Neutrophil (primary cell): ENCODE data around the gene EYS.

ENCODE experiments used
- H3K27ac ChIP-seq: fragments of 200-600 bp; sonication (generic); 2 replicates; pipeline ENCODE4 v1.5.1; 2016; ENCODE audit warnings: mild to moderate bottlenecking, moderate library complexity
- H3K27me3 ChIP-seq: fragments of 200-600 bp; sonication (generic); 2 replicates; pipeline ENCODE4 v1.6.0; 2016; ENCODE audit warnings: mild to moderate bottlenecking
- H3K36me3 ChIP-seq: fragments of 200-600 bp; sonication (generic); 2 replicates; pipeline ENCODE4 v1.5.1; 2017
- H3K4me1 ChIP-seq, 2 experiments: fragments of 200-600 bp in 1 of 2; sonication (generic) in 1 of 2; 1 replicate in 1 of 2; 2 replicates in 1 of 2; pipeline versions ENCODE4 v1.5.1 to v1.6.1; 2013 to 2016; ENCODE audit warnings: low read depth in 1 of 2, low read length in 1 of 2, mild to moderate bottlenecking in 1 of 2, moderate library complexity in 1 of 2; ENCODE audit not compliant: control insufficient read depth in 1 of 2, insufficient read depth in 1 of 2
- H3K4me3 ChIP-seq, 2 experiments: fragments of 200-600 bp in 1 of 2; sonication (generic) in 1 of 2; 1 replicate in 1 of 2; 2 replicates in 1 of 2; pipeline ENCODE4 v1.5.1; 2013 to 2016; ENCODE audit warnings: low read depth in 1 of 2, low read length in 1 of 2, mild to moderate bottlenecking in 1 of 2, moderate library complexity in 1 of 2
- H3K9me3 ChIP-seq: fragments of 200-600 bp; sonication (generic); 2 replicates; pipeline ENCODE4 v1.5.1; 2016
- TF ChIP-seq, protein P1 (sequence below): fragments of 200-600 bp; sonication (generic); IDR thresholded peaks from 2 replicates; pipeline ENCODE4 v1.5.1; 2016; ENCODE audit warnings: antibody characterized with exemption

Gene EYS

DNA sequence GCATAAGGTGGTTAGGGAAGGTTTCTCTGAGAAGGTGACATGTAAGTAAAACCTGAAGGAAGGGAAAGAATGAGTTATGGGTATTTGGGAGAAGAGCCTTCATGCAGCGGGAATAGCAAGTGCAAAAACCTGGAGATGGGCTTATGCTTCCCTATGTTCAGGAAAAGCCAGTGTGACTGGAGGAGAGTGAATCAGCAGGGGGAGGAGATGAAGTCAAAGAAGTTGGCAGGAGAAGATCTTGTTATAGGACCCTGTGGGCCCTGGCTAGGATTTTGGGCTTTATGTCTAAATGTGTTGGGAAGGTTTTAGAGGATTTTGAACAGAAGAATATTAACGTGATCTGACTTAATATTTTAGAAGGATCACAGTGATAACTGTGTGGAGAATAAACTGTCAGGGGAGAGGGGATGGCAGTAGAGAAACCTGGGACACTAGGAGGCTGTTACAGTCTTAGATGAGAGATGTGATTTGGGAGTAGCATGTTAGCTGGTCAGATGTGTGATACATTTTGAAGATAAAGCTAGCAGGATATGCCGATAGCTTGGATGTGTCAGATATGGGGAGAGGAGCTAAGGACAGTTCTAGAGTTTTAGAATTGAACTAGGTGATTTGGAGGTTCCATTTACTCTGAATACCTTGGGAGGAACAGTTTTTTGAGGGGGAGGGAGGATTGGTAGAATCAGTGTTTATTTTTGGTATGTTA lies 2030.5 kb downstream of the EYS start:
- H3K4me1 ChIP-seq, result peaks cover 11% of the 10 kb centered on the region in 2 experiments
- H3K9me3 ChIP-seq, result no peaks in the 10 kb centered on the region
- no peak overlapping the region for H3K27ac ChIP-seq
- no peak overlapping the region for H3K4me3 ChIP-seq
- TF ChIP-seq, protein P1, sequence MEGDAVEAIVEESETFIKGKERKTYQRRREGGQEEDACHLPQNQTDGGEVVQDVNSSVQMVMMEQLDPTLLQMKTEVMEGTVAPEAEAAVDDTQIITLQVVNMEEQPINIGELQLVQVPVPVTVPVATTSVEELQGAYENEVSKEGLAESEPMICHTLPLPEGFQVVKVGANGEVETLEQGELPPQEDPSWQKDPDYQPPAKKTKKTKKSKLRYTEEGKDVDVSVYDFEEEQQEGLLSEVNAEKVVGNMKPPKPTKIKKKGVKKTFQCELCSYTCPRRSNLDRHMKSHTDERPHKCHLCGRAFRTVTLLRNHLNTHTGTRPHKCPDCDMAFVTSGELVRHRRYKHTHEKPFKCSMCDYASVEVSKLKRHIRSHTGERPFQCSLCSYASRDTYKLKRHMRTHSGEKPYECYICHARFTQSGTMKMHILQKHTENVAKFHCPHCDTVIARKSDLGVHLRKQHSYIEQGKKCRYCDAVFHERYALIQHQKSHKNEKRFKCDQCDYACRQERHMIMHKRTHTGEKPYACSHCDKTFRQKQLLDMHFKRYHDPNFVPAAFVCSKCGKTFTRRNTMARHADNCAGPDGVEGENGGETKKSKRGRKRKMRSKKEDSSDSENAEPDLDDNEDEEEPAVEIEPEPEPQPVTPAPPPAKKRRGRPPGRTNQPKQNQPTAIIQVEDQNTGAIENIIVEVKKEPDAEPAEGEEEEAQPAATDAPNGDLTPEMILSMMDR, result no peak
- H3K36me3 ChIP-seq, result no peaks in the 10 kb centered on the region
- no peaks in the 10 kb centered on the region for H3K27me3 ChIP-seq

DNA sequence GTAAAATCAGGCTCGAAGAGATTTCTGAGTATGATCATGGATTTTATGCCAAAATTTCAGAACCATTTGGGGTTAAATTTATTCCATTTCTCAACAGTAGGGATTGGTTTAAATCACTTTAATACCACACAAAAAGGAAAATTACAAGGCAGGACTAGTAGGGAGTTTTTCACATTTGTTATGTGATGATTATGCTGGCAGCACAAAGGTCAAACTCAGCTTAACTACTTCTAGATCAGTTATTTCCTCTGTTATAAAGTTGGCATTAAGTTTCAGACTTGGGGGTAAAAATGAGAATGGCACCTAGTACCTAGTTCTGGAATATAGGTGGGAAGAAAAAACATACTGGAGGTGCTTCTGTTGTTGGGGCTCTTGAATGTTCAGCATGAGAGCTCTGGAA lies 2031.9 kb downstream of the EYS start:
- Histone ChIP-seq H3K9me3 (no peaks in the 10 kb centered on the region), H3K27ac (no peak overlapping the region), H3K36me3 (no peaks in the 10 kb centered on the region), H3K27me3 (no peaks in the 10 kb centered on the region), H3K4me3 (no peak overlapping the region), H3K4me1 (peaks cover 11% of the 10 kb centered on the region in 2 experiments)
- TF ChIP-seq, protein P1, result no peak

DNA sequence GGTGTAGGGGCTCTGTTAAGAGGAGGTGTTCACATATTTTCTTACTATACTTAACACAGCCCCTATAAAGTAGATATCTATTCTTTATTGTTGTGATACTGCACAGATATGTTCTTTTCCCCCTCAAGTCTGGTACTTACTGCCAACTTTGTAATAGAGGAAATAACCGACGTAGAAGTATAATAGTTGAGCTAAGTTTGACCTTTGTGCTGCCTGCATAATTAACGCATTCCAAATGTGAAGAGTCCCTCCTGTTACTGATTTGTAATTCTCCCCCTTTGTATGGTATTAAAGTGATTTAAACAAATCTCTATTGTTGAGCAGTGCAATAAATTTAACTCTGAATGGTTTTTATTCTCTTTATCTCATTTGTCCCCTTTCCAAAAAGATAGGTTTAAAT lies 2032.4 kb downstream of the EYS start:
- no peaks in the 10 kb centered on the region for H3K9me3 ChIP-seq
- no peak overlapping the region for H3K4me3 ChIP-seq
- no peaks in the 10 kb centered on the region for H3K27me3 ChIP-seq
- no peaks in the 10 kb centered on the region for H3K36me3 ChIP-seq
- no peak overlapping the region for H3K27ac ChIP-seq
- peaks cover 9 to 10% of the 10 kb centered on the region in 2 experiments for H3K4me1 ChIP-seq
- TF ChIP-seq, protein P1, result no peak

DNA sequence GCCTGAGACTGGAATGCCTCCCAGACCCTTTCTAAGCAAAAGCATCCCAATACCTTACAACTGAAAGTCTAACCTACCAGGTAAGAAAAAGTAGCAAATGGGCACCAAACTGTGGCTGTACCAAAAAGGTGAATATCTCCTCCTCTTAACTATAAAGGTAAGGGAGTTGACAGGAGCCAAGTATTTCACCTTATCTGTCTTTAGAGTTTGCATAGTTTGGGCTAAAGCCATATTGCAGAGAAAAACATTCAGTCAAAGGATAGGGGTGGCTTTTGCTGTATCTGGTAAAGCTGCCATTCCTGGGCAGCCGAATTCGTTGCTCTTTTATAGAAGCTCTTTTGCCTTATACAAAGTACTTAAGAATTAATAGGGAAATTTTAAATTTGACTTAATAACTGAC lies 2033.3 kb downstream of the EYS start:
- Histone ChIP-seq H3K36me3 (no peaks in the 10 kb centered on the region), H3K4me3 (no peak overlapping the region), H3K27me3 (no peaks in the 10 kb centered on the region), H3K4me1 (peaks cover 0 to under 1% of the 10 kb centered on the region in 2 experiments), H3K9me3 (no peaks in the 10 kb centered on the region), H3K27ac (no peak overlapping the region)
- TF ChIP-seq, protein P1, result no peak

DNA sequence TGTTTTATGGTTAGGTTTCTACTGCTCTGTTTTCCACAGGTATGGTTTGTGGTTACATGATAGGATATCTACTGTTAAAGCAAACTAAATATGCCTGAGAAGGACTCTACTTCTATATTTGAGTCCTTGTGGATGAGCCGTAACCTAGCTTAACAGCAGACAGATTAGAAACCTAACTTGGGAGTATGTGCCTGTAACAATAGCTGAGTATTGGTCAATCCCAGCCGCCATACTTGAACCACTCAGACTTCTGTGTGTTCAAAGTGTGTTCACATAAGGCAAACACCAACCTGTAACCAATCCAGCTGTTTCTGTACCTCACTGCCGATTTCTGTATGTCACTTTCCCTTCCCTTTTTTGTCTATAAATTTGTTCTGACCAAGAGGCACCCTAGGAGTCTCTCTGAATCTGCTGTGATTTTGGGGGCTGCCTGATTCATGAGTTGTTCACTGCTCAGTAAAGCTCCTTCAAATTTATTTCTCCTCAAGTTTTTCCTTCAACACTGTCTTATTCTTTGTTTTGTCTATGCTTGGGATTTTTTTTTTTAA lies 2034.4 kb downstream of the EYS start:
- H3K27me3 ChIP-seq, result no peaks in the 10 kb centered on the region
- H3K9me3 ChIP-seq, result no peaks in the 10 kb centered on the region
- no peaks in the 10 kb centered on the region for H3K36me3 ChIP-seq
- TF ChIP-seq, protein P1, result no peak
- no peaks in the 10 kb centered on the region for H3K4me1 ChIP-seq
- no peak overlapping the region for H3K27ac ChIP-seq
- H3K4me3 ChIP-seq, result no peak overlapping the region
